HG03432 (cell line): Measurements from ENCODE around the gene SEMA3D.

ENCODE experiments used
- ATAC-seq: cut with Tn5 transposase; IDR thresholded peaks from one replicate; pipeline ENCODE4 v1.9.1; 2021; ENCODE audit warnings: mild to moderate bottlenecking, moderate library complexity; ENCODE audit not compliant: unreplicated experiment

The SEMA3D gene

GRCh38 chr7:85081846-85082245 lies 105.0 kb downstream of the SEMA3D start:
- ATAC-seq, result no peak

GRCh38 chr7:85081392-85081791 lies 105.5 kb downstream of the SEMA3D start:
- ATAC-seq, result no peak

- ATAC-seq, result no peak
Measured at GRCh38 chr7:85079434-85079833, 107.4 kb downstream of the SEMA3D start.

- ATAC-seq, result no peak
Measured at GRCh38 chr7:85078181-85078580, 108.7 kb downstream of the SEMA3D start.

GRCh38 chr7:85075864-85076263 lies 111.0 kb downstream of the SEMA3D start:
- no peak for ATAC-seq

GRCh38 chr7:85074992-85075391 lies 111.9 kb downstream of the SEMA3D start:
- no peak for ATAC-seq

GRCh38 chr7:85074016-85074415 lies 112.8 kb downstream of the SEMA3D start:
- no peak for ATAC-seq

- no peak for ATAC-seq
Measured at GRCh38 chr7:85070967-85071628, 115.8 kb downstream of the SEMA3D start.

- no peak for ATAC-seq
Measured at GRCh38 chr7:85068799-85069198, 118.1 kb downstream of the SEMA3D start.

- no peak for ATAC-seq
Measured at GRCh38 chr7:85067371-85067770, 119.5 kb downstream of the SEMA3D start.

GRCh38 chr7:85065888-85066485 lies 120.9 kb downstream of the SEMA3D start:
- no peak for ATAC-seq

- no peak for ATAC-seq
Measured at GRCh38 chr7:85065306-85065705, 121.5 kb downstream of the SEMA3D start.

GRCh38 chr7:85062651-85063050 lies 124.2 kb downstream of the SEMA3D start:
- ATAC-seq, result no peak

- ATAC-seq, result no peak
Measured at GRCh38 chr7:85061456-85061855, 125.4 kb downstream of the SEMA3D start.

- ATAC-seq, result no peak
Measured at GRCh38 chr7:85060696-85061095, 126.2 kb downstream of the SEMA3D start.

- ATAC-seq, result no peak
Measured at GRCh38 chr7:85055906-85056305, 130.9 kb downstream of the SEMA3D start.

GRCh38 chr7:85055196-85055595 lies 131.7 kb downstream of the SEMA3D start:
- no peak for ATAC-seq

GRCh38 chr7:85054306-85054705 lies 132.6 kb downstream of the SEMA3D start:
- no peak for ATAC-seq

- ATAC-seq, result no peak
Measured at GRCh38 chr7:85052894-85053293, 134.0 kb downstream of the SEMA3D start.

GRCh38 chr7:85052056-85052737 lies 134.7 kb downstream of the SEMA3D start:
- no peak for ATAC-seq

GRCh38 chr7:85046534-85046933 lies 140.3 kb downstream of the SEMA3D start:
- ATAC-seq, result no peak

GRCh38 chr7:85041605-85042216 lies 145.1 kb downstream of the SEMA3D start:
- peak; percentile 57 for ATAC-seq
